ENCODE measurements around the gene USF2.

GRCh38 chr19:35288906-35289305 is 20.1 kb downstream of the USF2 start:
- TF ChIP-seq CTCF (IDR thresholded peaks at IDR 0.05; ENCODE audit: low read depth, low read length): no peak
- TF ChIP-seq EZH2phosphoT487 (IDR thresholded peaks at IDR 0.05; ENCODE audit: low read depth): no peak
